GM12872 (cell line): ENCODE data around the gene TRPM3.

Experiments
- TF ChIP-seq, protein P1 (sequence below): IDR thresholded peaks from 3 replicates; pipeline ENCODE4 v1.5.1; 2011; ENCODE audit warnings: low read depth, mild to moderate bottlenecking, low read length, moderate library complexity; ENCODE audit not compliant: insufficient read depth

TRPM3 gene

DNA sequence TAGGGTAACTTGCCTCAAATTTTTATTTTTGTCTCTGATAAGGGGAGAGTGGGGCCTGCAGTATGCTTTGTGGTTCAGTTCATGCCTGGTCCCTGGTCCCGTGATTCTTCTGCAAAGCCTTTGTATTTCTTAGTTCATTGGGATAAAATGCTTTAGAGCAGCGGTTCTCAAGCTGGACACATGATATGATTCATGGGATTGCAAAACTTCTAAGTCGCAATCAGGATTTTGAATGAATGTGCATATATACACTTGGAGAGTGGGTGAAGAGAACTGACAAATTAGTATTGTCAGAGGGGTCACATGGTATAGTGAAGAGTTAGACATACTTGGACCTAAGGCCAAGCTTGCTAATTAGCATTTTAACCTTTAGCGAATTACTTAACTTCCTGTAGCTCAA lies 441.6 kb downstream of the TRPM3 start:
- TF ChIP-seq, protein P1, sequence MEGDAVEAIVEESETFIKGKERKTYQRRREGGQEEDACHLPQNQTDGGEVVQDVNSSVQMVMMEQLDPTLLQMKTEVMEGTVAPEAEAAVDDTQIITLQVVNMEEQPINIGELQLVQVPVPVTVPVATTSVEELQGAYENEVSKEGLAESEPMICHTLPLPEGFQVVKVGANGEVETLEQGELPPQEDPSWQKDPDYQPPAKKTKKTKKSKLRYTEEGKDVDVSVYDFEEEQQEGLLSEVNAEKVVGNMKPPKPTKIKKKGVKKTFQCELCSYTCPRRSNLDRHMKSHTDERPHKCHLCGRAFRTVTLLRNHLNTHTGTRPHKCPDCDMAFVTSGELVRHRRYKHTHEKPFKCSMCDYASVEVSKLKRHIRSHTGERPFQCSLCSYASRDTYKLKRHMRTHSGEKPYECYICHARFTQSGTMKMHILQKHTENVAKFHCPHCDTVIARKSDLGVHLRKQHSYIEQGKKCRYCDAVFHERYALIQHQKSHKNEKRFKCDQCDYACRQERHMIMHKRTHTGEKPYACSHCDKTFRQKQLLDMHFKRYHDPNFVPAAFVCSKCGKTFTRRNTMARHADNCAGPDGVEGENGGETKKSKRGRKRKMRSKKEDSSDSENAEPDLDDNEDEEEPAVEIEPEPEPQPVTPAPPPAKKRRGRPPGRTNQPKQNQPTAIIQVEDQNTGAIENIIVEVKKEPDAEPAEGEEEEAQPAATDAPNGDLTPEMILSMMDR = no peak

DNA sequence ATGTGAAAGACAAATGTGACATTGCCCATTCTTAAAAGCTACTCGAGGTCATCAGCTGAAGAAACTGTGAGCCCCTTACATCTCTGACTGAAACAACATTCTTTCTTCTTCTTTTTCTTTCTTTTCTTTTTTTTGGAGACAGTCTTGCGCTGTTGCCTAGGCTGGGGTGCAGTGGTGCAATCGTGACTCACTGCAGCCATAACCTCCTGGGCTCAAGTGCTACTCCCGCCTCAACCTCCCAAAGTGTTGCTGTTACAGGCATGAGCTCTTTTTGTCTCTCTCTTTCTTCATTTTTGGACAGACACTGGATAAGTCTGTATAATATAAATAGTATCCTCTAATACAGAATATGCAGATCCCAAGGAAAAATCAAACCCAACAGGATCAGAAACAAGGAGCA lies 443.3 kb downstream of the TRPM3 start:
- TF ChIP-seq, protein P1 = no peak

DNA sequence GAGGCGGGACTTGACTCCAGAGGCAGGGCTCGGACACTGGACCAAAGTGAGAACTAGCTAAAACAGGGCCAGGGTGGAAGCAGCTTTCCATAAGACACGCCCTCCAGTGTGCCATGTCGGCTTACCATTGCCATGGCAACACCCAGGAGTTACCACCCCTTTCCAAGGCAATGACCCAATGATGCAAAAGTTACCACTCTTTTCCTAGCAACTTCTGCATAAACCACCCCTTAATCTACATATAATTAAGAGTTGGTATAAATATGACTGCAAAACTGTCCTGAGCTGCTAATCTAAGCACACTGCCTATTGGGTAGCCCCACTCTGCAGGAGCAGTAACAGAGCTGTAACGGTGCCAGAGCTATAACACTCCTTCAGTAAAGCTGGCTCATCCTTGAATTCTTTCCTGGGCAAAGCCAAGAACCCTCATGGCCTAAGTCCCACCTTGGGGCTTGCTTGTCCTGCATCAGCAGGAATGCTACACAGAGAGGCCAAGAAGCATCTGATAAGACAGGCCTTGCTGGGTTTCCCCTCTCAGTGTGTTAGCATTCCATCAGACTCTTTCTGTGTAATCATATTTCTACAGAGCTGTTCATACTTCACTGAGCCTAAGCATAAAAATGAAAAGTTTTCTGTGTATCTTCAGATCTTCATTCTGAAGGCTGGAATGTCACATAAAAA lies 444.2 kb downstream of the TRPM3 start:
- TF ChIP-seq, protein P1 = no peak

DNA sequence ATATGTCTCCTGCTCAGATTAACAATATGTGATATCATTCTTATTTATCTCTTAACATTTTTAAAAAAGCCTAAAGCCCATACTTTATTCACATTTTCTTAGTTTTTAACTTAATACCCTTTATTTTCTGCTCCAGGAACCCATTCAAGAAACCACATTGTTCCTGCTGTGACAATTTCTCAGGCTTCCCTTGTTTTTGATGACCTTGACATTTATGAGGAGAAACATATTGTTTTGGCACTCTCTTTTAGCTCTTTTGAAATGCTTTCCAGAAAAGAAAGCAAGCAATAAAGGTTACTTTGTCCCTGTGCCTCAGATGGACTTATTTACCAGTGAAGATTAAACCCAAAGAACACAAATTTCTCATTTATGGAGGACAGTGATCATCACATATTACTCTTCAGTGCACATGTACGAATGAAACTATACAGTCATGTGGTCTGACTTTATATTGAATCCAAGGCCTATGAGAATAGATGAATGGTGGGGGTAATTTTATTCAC lies 445.5 kb downstream of the TRPM3 start:
- TF ChIP-seq, protein P1 = no peak

DNA sequence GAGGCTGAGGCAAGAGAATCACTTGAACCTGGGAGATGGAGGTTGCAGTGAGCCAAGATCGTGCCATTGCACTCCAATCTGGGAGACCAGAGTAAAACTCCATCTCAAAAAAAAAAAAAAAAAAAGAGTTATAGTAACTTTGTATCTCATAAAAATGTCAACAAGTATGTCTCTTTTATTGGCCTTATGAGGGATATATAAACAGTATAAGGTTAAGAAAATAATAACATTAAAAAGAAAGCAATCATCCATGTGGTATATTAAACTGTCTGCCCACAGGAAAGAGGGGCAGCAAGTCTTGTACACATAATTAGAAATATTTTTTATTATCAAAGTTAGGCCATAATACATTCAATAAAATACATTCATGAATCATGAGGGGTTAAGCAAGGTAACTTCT lies 447.6 kb downstream of the TRPM3 start:
- TF ChIP-seq, protein P1 = no peak

DNA sequence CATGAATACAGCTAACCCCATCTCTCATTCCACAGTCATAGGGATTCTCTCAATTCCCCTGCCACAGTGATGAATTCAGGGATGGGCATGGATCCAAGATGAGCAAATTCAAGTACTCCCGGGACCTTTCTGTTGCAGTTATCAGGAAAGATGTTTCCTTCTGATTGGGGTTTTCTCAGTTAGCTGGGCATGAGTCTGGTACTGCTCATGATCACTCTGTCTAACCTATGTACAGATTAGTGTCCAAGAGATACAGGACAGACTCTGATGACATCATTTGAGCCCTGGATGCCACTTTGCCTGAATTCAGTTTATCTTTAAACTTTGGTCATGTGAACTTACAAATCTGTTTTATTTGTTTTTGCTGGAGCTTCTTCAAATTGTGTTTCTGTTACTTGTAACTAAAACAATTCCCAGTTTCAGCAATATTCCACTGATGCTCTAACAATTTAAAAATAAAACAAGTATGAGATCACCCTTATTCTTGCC lies 449.2 kb downstream of the TRPM3 start:
- TF ChIP-seq, protein P1 = no peak

DNA sequence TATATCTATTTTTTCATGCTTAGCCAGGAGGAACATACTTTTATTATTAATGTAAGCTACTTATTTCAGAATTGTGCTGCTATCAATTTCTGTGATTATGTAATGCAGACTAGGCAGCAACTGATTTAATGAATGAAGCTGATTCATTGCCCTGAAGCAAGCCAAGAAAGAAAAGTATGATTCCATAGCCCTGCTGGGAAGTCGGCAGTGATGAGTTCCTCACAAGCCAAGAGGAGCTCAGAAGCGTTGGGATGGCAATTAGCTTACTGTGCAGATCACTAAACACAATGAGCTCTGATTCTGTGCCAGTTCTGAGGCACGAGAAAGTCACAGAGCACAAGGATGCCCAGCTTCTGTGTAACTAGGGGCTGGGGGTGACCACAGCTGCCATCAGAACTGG lies 452.7 kb downstream of the TRPM3 start:
- TF ChIP-seq, protein P1 = no peak
